Effector CD8-positive, alpha-beta T cell (primary cell): ENCODE results near the gene GRK1.

Experiments
- DNase-seq: peaks from one replicate; lab custom pipeline; 2025; lab: John Stamatoyannopoulos, UW

GRK1 gene

DNA sequence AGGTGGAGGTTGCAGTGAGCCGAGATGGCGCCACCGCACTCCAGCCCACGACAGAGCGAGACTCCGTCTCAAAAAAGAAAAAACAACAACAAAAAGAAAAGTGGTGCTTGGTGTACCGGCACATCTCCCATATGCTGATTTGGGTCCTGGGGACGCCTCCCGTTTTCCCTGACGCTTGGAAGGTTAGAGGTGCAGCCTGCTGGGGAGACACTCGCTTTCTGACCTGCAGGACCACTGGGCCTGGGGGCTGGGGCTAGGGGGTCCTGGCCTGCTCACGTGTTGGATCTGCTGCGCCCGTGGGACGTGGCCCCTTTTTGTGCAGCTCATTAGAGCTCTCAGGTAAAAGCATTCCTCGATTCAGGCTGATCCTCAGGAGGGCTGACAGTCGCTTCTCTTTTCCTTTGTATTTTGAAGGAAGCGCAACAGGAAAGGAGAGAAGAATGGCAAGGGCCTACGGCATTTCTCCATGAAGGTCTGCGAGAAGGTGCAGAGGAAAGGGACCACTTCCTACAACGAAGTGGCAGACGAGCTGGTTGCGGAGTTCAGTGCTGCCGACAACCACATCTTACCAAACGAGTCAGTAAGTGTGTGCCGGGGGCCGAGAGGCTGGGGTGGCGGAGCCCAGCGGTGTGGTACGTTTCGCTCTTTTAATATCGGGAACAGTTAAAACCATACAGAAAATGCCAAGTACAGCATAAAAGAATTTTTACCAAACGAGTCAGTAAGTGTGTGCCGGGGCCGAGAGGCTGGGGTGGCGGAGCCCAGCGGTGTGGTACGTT, 34.1 kb upstream of the GRK1 start:
- no peak for DNase-seq

GRCh38 chr13:113633485-113633873, 33.5 kb upstream of the GRK1 start:
- no peak for DNase-seq

DNA sequence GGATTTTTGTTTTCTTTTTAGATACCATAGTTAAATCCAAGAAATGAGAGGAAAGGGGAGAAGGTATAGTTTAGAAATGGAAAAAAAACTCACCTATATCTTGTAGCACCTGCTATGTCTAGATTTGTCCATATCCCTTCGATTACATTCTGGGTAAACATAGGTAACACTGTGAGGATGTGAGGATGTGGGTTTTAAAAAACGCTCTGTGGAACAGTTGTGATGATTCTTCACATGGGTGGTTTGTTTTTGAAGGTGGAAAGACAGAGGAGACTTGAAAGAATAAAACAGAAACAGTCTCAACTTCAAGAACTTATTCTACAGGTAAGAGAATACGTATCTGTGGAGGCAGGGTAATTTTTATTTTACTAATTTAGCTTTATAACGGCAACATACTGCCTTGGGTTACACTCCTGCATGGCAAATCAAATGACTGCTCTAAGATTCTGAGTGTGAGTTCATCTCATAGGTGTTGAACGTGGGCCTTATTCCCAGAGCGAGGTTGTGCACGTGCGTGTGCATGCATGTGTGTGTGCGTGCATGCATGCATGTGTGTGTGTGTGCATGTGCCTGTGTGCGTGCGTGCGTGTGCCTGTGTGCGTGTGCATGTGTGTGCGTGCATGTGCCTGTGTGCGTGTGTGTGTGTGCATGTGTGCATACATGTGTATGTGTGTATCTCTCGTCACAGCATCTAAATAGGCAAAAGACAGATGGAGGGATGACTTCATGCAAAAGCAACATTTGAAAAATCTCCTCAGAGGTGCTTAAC, 32.6 kb upstream of the GRK1 start:
- no peak for DNase-seq

DNA sequence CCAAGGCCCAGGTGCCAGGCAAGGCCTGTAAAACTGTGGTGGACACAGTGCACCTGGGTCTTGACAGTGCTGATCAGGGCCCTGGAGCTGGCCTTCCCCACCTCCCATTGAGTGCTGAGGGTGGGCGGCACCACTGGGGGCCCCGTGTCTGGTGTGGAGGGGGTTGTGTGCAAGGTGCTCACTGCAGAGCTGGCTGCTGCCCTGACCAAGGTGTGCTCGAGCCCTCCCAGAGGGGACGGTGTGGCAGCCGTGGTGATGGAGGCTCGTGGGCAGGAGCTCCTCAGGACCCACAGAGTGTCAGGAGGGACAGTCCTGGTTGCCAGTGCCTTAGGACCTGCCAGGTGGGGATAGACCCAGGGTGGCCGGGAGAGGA, 32.0 kb upstream of the GRK1 start:
- no peak for DNase-seq

- no peak for DNase-seq
Observed at GRCh38 chr13:113635709-113636108, 31.3 kb upstream of the GRK1 start.

DNA sequence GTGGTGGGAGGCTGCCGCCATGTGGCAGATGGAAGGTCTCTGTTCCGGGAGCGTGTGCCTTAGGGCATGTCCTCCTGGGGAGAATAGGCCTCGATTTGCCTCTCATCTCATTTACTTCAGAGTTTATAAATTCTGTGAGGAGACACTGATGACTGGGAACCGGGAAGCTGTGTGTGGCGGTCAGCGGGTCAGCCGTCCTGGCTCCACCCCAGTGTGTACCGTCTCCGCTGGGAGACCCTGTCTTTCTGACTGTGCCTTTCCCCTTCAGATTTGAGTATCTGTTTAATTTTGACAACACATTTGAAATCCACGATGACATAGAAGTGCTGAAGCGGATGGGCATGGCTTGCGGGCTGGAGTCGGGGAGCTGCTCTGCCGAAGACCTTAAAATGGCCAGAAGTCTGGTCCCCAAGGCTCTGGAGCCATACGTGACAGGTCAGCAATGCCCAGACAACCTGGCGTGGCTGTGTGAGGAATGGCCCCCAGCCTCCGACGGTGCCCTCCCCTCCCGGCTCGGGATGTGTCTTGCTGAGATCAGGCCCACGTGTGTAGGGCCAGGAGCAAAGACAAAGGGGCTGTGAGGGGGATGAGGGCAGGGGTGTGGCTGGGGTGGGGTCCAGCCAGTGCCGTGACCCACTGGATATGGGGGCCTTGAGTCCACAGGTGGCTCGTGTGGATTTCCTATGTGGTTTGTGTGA, 30.6 kb upstream of the GRK1 start:
- no peak for DNase-seq

- no peak for DNase-seq
Observed at GRCh38 chr13:113637262-113638160, 29.5 kb upstream of the GRK1 start.

GRCh38 chr13:113638173-113638746, 28.8 kb upstream of the GRK1 start:
- DNase-seq, result no peak

DNA sequence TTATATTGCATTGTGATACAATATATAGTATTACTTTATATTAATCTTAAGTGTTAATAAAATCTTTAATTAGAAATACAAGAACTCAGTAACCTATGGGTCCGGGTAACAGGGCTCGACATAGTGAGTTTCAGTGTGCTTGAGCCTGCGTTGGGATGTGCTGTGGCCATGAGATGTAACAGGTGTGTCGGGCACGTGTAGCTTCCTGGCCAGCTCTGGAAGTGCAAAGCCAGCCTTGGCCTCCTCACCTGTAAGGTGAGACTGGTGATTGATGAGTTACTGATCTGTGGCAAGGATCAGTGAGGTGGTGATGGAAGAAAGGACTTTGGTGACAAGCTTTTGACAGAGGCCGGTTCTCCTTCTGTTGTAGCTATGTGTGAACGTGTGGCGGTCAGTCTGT, 28.2 kb upstream of the GRK1 start:
- no peak for DNase-seq

- no peak for DNase-seq
Observed at GRCh38 chr13:113639616-113640262, 27.3 kb upstream of the GRK1 start.

- no peak for DNase-seq
Observed at GRCh38 chr13:113641426-113641825, 25.6 kb upstream of the GRK1 start.

- no peak for DNase-seq
Observed at GRCh38 chr13:113642563-113642962, 24.5 kb upstream of the GRK1 start.

DNA sequence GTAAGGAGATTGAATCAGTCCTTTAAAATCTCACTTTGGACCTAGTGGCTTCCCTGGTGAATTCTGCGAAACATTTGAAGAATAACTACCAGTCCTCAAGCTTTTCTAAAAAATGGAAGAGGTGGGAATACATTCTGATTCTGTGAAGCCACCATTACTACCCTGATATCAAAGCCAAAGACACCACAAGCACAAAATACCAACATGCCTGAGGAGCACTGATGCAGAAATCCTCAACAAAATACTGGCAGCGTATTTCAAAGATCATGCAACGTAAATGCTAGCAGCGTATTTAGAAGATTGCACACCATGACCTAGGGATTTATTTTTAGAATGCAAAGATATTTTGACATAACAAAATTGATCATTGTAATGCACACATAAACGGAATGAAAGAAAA, 23.4 kb upstream of the GRK1 start:
- no peak for DNase-seq

GRCh38 chr13:113644800-113645199, 22.2 kb upstream of the GRK1 start:
- no peak for DNase-seq

- no peak for DNase-seq
Observed at GRCh38 chr13:113645329-113645728, 21.7 kb upstream of the GRK1 start.

- DNase-seq, result no peak
Observed at GRCh38 chr13:113646376-113646775, 20.6 kb upstream of the GRK1 start.

GRCh38 chr13:113646921-113647340, 20.1 kb upstream of the GRK1 start:
- DNase-seq, result no peak

- no peak for DNase-seq
Observed at GRCh38 chr13:113647351-113648215, 19.4 kb upstream of the GRK1 start.

DNA sequence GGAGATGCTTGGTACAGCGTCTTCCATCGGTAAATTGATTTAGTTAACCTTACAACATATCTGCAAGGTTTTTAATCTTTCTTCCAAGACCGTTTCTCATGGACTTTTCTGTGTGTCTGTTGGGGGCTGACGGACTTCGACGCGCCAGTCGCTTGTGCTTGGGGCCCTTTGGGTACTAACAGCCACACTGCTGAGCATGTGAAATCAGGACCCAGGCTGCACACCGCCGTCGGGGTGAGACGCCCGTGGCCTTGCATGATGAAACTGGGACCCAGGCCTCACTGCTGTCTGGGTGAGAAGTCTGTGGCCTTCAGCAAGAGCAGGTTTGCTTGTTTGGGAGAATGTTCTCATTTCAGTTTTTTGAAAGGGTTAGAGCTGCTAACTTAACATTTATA, 18.8 kb upstream of the GRK1 start:
- no peak for DNase-seq

DNA sequence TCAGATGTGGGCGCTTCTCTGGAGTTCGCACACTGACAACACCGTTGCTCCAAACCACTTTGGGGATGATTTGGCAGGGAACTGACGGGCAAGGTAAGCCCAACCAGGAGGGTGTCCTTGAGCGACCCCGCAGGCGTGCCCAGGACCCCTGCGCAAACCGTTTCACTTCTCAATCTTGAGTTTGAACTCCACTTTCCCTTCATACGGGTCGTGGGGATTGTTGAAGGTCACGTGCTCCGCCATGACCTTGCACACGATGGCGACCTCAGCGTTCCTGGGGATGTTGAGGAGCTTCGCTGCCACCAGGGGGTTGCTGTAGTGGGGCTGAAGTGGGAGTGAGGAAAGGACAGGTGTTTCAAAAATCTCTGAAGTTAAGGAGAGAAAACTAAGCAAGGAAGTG, 17.8 kb upstream of the GRK1 start:
- no peak for DNase-seq
